Lower lobe of right lung (tissue), 2 donors: Measurements from ENCODE around the gene MGA. TPM values are rescaled to one million over a fixed set of nuclear protein-coding genes. Genes with fewer than 3 reads are reported as not detected.

Experiments used
- ATAC-seq, 2 donors: fragments of 200-7000 bp; cut with Tn5 transposase; one replicate each; pipeline ENCODE4 v1.9.1; 2020 to 2022; ENCODE audit warnings: mild to moderate bottlenecking in 2 of 2, moderate library complexity in 2 of 2
- DNase-seq: peaks from one replicate; pipeline ENCODE4 v3.0.0-alpha.2; 2020
- H3K27ac ChIP-seq: fragments of 200-600 bp; one replicate; pipeline ENCODE4 v1.8.0; 2022
- H3K27me3 ChIP-seq: fragments of 200-600 bp; one replicate; pipeline ENCODE4 v1.8.0; 2022; ENCODE audit warnings: low read depth
- H3K36me3 ChIP-seq: fragments of 200-600 bp; one replicate; pipeline ENCODE4 v1.8.0; 2022; ENCODE audit warnings: mild to moderate bottlenecking
- H3K4me1 ChIP-seq: fragments of 200-600 bp; one replicate; pipeline ENCODE4 v1.8.0; 2022
- H3K4me3 ChIP-seq: fragments of 200-600 bp; one replicate; pipeline ENCODE4 v1.8.0; 2022; ENCODE audit warnings: mild to moderate bottlenecking
- H3K9me3 ChIP-seq: fragments of 200-600 bp; one replicate; pipeline ENCODE4 v1.8.0; 2022
- intact Hi-C: fragments of 100-400 bp; cut with DNase I; formaldehyde crosslinking; loops from one replicate; pipeline ENCODE4 v1.11.0; 2022
- total RNA-seq: library from RNA; stranded (reverse); fragmentation: NEBNext Ultra II Directional; extraction: Animal tissue kit (Norgen Biotek cat#: 25700); gene quantifications from one replicate; pipeline ENCODE4 v1.2.1, GENCODE V29; 2021
- TF ChIP-seq, protein P1 (sequence below): fragments of 200-600 bp; IDR thresholded peaks from one replicate; pipeline ENCODE4 v1.8.0; 2022; ENCODE audit warnings: antibody characterized with exemption, mild to moderate bottlenecking
- donor health status: DM: no; HTN: yes; CAD: no; lungs with severe emphysema.

Gene MGA
- total RNA-seq, 1 donor from 2014 or later, result 38.7 TPM

DNA sequence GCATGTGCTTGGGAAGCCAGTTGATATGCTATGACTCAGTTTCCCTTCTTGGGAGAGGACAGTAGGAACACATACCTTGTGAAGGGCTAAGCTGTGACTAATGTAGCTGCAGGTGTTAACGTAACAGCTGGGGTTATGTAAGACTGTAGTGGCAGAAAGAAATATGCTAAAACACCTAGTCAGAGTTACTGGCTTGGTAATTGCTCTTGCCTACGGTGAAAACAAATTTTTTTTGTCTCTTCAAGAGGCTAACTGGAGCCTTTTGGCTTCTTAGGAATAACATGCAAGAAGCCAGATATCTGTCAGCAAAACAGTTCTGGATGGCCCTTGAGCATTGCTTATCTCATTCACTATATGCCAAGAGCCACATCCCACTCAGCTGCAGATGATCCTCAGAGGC is 115.4 kb downstream of the MGA start:
- DNase-seq (no peak), ATAC-seq (no peak)
- Histone ChIP-seq H3K27me3 (no peaks in the 10 kb centered on the region), H3K4me3 (peak overlapping the region; percentile 85), H3K36me3 (no peaks in the 10 kb centered on the region), H3K9me3 (no peaks in the 10 kb centered on the region), H3K27ac (no peak overlapping the region), H3K4me1 (peaks cover 46% of the 10 kb centered on the region)
- TF ChIP-seq, protein P1, sequence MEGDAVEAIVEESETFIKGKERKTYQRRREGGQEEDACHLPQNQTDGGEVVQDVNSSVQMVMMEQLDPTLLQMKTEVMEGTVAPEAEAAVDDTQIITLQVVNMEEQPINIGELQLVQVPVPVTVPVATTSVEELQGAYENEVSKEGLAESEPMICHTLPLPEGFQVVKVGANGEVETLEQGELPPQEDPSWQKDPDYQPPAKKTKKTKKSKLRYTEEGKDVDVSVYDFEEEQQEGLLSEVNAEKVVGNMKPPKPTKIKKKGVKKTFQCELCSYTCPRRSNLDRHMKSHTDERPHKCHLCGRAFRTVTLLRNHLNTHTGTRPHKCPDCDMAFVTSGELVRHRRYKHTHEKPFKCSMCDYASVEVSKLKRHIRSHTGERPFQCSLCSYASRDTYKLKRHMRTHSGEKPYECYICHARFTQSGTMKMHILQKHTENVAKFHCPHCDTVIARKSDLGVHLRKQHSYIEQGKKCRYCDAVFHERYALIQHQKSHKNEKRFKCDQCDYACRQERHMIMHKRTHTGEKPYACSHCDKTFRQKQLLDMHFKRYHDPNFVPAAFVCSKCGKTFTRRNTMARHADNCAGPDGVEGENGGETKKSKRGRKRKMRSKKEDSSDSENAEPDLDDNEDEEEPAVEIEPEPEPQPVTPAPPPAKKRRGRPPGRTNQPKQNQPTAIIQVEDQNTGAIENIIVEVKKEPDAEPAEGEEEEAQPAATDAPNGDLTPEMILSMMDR, result no peak
- intact Hi-C loops, result no loop called here

DNA sequence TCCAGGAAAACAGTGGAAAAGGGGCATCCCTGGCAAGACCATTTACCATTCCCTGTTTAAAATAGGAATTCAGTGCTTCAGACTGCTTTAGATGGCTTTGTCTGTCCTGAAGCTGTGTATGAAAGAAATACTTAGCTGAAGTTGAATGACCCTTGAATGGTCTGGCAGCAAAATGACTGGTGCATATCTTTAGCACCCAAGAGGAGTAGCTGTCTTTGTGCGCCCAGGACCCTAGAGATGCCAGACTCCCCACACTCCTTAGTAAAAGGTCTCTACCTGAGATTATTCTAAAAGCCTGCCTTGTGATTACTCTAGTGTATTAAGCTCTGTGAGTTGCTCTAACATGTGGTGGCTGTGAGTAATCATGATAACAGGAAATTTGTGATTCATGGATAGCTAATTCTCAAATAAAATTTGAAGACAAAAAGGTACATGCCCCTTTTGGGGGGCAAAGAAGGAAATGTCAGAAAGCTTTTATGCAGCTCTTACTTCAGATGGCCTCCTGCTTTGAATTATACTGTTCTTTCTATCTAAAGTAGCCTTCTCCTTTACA is 117.3 kb downstream of the MGA start:
- Histone ChIP-seq H3K9me3 (no peaks in the 10 kb centered on the region), H3K27me3 (no peaks in the 10 kb centered on the region), H3K27ac (no peak overlapping the region), H3K36me3 (no peaks in the 10 kb centered on the region), H3K4me3 (no peak overlapping the region), H3K4me1 (peaks cover 53% of the 10 kb centered on the region)
- ATAC-seq (no peak), DNase-seq (no peak)
- intact Hi-C loops, result no loop called here
- TF ChIP-seq, protein P1, result no peak

DNA sequence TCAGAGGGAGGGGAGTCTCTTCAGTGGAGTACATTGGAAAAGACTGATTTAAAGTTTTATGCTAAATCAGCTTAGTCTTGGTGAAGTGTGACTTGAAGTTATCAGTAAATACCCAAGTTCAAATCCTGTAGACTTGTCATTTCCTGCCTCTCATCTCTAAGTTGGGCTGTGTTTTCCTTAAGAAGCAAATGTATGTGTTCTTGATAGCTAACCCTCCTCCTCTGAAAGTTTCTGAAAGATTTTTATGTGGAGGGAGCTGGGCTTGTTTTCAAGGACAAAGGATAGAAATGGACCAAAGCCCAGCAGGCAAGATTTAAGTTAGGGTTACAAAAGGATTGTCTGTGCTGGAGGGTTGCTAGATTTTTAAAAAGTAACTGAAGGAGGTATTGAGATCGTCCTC is 118.3 kb downstream of the MGA start:
- DNase-seq (no peak), ATAC-seq (no peak)
- no peak overlapping the region for H3K4me3 ChIP-seq
- TF ChIP-seq, protein P1, result no peak
- H3K27me3 ChIP-seq, result no peaks in the 10 kb centered on the region
- no peaks in the 10 kb centered on the region for H3K36me3 ChIP-seq
- intact Hi-C loops, result no loop called here
- no peaks in the 10 kb centered on the region for H3K9me3 ChIP-seq
- H3K4me1 ChIP-seq, result peaks cover 43% of the 10 kb centered on the region
- H3K27ac ChIP-seq, result no peak overlapping the region

DNA sequence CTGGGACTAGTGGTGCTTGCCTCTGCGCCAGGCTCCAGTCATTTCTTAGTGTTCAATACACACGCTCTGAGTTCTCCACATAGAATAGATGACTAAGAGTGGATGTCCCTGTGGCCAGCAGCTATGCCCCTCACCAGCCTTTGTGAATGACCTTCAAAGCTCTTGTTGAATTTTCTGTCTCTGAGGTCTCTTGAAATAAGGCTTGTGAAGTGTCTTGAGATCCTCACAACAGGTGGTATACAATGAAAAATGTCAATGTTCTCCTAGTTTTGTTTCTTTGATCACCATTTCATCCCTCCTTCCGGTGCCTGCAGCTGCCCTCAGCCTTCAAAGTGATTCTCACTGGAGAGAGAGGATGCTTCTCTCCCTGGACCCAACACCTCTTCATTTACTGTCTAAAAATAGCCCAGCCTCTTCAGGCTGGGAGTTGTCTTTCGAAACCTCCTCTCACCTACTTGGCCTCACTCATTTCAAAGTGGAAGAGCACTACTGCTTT is 119.5 kb downstream of the MGA start:
- Histone ChIP-seq H3K4me3 (no peak overlapping the region), H3K36me3 (no peaks in the 10 kb centered on the region), H3K27me3 (no peaks in the 10 kb centered on the region), H3K4me1 (peaks cover 39% of the 10 kb centered on the region), H3K27ac (no peak overlapping the region), H3K9me3 (no peaks in the 10 kb centered on the region)
- intact Hi-C loops, result no loop called here
- peak in 1 of 2 donors; percentile 19 for ATAC-seq
- TF ChIP-seq, protein P1, result no peak
- no peak for DNase-seq

DNA sequence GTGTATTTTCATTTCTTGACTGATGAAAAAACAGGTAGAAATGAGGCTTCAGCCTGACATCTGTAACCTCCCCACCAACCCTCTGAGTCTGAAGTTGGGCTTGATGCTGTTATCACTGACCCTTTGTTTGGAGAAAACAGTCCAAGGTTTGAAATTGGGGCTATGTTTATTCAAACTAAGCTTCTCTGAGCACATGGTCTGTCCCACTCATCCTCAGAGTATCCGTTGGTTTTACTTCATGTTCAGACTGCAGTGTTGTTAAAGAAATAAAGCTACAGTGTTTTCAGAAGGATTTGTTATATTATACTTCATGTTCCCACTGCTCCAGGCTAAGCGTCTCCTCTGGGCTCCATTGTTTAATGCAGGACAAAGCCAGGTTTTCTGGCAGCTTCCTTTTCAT is 120.1 kb downstream of the MGA start:
- no peak overlapping the region for H3K4me3 ChIP-seq
- no peak overlapping the region for H3K27ac ChIP-seq
- no peak for DNase-seq
- H3K27me3 ChIP-seq, result no peaks in the 10 kb centered on the region
- intact Hi-C loops, result no loop called here
- TF ChIP-seq, protein P1, result no peak
- no peaks in the 10 kb centered on the region for H3K9me3 ChIP-seq
- peaks cover 34% of the 10 kb centered on the region for H3K4me1 ChIP-seq
- H3K36me3 ChIP-seq, result no peaks in the 10 kb centered on the region
- no peak for ATAC-seq
